NCI-H1105 (cell line): ENCODE results near the gene NFE2L3.
"Not testable (repeated sequence)": the region's sequence is repeated elsewhere in the genome, so short reads cannot be mapped to it uniquely, and the experiment has no call there.

ENCODE experiments used
- DNase-seq: peaks from one replicate; lab custom pipeline; 2025; lab: John Stamatoyannopoulos, UW

NFE2L3 gene

GRCh38 chr7:26168458-26169023 lies 16.5 kb downstream of the NFE2L3 start:
- DNase-seq: no peak

- DNase-seq: no peak
Observed at GRCh38 chr7:26169271-26169670, 17.3 kb downstream of the NFE2L3 start.

DNA sequence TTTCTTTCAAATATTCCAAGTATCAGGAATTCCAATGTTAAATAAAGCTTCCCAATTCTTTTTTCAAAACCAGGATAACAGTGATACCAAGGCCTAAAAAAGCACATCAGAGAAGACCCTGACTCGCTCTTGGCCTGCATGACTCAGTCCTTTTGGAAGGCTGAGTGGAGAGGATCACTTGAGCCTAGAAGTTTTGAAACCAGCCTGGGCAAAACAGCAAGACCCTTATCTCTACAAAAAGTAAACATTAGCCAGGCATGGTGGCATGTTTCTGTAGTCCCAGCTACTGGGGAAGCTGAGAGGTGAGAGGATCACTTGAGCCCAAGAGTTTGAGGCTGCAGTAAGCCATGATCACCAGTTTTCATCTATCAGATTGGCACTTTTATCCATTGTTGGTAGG lies 18.7 kb downstream of the NFE2L3 start:
- no peak for DNase-seq

- no peak for DNase-seq
Observed at GRCh38 chr7:26171601-26172000, 19.6 kb downstream of the NFE2L3 start.

DNA sequence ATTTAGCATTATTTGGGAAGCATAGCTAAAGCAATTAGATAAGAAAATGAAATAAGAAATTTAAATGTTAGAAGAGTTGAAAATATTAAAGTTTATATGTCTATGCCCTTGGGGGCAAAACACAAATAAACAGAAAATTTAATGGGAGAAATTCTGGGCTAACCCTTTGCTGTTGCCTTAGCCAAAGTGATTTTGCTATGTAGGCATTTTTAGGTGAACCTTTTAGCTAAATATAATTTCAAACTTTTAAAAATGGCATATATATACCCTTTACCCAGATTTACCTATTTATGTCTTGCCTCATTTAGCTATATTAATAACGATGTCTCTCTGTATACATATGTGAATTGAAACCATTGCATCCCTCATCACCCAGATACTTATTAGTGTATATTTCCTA lies 20.1 kb downstream of the NFE2L3 start:
- DNase-seq: no peak

DNA sequence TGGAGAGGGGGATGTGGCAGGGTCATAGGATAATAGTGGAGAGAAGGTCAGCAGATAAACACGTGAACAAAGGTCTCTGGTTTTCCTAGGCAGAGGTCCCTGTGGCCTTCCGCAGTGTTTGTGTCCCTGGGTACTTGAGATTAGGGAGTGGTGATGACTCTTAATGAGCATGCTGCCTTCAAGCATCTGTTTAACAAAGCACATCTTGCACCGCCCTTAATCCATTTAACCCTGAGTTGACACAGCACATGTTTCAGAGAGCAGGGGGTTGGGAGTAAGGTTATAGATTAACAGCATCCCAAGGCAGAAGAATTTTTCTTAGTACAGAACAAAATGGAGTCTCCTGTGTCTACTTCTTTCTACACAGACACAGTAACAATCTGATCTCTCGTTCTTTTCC lies 23.9 kb downstream of the NFE2L3 start:
- DNase-seq: not testable (repeated sequence)

GRCh38 chr7:26176696-26177095 lies 24.7 kb downstream of the NFE2L3 start:
- DNase-seq: not testable (repeated sequence)

DNA sequence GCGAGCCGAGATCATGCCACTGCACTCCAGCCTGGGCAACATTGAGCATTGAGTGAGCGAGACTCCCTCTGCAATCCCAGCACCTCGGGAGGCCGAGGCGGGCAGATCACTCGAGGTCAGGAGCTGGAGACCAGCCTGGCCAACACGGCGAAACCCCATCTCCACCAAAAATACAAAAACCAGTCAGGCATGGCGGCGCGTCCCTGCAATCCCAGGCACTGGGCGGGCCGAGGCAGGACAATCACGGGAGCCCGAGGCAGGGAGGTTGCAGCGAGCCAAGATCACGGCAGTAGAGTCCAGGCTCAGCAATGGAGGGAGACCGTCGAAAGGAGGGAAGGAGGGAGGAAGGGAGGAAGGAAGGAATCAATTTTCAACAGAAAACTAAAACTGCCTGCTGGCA lies 25.3 kb downstream of the NFE2L3 start:
- DNase-seq: not testable (repeated sequence)

DNA sequence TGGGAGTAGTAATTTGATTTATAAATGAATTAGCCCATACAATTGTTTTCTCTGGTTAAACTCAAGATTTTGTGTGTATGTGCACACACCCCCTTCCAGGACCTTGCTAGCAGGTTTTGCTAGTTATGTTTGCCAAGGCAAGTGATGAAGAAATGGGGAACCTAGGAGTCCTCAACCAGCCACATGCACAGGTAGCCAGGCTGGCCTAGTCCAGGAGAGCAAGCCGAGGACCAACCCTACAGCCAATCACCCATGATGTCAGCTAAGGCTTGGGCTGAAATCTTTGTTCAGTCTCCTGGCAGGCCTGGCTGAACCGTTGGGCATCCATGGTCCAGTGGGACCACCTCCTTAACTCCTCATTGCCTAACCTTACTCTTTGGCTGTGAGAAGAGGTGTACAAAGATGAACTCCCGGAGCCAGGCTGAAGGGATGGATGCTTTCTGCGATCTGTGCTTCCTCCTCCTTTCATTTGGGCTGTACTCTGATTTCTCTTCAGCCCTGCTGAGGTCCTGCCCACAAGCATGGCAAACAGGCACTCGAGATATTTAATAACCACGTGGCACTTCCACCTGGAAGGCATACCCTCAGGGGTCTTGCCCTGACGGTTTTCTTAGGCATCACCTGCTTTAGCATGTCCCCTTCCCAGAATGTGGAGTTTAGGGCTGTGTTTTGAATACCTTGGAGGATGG lies 26.4 kb downstream of the NFE2L3 start:
- no peak for DNase-seq

DNA sequence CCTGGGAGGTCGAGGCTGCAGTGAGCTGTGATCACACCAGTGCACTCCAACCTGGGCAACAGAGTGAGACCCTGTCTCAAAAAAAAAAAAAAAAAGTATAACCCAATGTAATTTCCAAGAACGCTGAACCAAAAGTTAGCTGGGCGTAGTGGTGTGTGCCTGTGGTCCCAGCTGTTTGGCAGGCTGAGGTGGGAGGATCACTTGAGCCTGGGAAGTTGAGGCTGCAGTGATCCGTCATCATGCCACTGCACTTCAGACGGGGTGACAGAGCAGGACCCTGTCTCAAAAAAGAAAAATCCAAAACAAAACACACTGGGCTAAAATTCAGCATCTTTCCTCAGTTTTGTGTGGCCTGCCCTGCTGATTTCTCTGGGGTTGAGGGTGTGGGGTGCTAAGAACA lies 27.4 kb downstream of the NFE2L3 start:
- DNase-seq: no peak

DNA sequence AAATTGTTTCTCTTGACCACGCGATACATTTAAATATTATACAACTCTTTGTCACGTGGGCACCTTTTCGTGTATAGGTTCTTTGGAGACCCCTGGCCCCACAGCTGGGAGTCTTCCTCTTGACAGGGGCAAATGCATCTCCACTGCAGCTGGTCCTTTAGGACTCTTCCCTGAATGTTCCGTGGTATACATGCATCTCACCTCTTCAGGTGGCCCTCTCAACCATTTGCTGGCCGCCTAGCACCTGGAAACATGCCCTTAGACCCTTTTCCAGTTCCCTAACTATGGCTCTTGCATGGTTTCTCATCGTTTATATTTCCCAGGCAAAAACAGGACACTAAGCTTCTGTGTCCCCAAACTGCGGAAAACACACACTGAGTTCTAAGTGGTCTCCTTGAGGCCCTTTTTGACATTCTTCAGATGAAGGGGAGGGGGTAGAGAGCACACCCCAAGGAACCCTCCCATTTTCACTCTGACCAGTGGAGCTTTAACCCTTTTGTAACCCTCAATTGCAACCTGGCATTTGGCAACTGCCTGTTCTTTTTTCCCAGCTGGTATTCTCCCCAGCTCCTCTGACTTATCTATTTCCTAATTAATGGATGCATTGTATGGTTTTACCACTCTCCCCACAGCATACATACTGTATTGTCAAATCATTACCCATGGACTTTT lies 28.0 kb downstream of the NFE2L3 start:
- DNase-seq: no peak

- no peak for DNase-seq
Observed at GRCh38 chr7:26180792-26181198, 28.8 kb downstream of the NFE2L3 start.

DNA sequence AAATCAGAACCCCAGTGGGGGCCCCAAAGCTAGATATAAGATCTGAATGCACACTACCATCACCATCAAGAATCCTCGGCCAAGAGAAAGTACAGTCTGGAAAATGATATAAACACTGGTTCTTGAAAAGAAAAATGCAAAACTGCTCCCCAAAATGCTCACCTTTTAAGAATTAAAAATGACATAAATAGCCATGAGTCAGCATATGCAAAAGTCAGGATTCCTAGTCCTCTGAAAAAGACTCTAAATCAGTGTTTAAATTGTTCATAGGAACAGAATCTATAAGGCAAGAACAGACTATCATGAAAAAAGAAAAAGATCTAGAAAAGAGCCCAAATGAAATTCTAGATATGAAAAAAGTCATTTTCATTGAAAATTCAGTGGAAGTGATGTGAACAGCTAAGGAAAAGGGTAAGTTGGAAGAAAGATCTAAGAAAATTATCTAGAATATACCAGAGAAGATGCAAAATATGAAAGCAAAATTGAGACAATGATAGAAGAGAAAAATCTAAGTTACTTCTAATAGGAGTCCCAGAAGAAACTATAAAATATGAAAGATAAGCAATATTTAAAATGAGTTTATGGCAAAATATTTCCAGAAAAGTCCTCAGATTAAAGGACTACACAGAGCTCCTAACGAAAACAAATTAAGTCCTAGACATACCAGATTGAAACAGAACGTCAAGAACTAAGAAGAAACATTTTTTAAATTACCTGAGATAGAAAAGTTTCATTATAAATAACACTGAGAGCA lies 29.7 kb downstream of the NFE2L3 start:
- DNase-seq: no peak

DNA sequence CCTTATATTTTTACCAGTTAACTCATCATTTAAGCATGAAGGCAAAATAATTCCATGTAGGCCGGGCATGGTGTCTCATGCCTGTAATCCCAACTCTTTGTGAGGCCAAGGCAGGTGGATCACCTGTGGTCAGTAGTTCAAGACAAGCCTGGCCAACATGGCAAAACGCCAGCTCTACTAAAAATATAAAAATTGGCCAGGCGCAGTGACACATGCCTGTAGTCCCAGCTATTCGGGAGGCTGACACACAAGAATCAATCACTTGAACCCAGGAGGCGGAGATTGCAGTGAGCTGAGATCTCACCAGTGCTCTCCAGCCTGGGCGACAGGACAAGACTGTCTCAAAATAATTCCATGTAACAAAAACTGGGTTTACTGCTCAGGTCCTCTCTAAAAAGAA lies 30.3 kb downstream of the NFE2L3 start:
- no peak for DNase-seq

DNA sequence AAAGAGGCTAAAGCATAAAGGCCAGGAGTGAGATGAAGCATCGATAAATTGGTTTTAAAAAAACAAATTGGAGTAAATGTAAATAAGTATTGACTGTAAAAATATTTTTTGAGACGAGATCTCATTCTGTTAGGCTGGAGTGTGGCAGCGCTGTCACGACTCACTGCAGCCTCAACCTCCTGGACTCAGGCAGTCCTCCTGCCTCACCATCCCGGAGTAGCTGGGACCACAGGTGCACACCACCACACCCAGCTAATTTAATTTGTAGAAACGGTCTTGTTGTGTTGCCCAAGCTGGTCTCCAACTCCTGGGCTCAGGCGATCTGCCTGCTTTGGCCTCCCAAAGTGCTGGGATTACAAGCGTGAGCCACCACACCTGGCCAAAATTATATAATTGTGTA lies 30.7 kb downstream of the NFE2L3 start:
- no peak for DNase-seq

GRCh38 chr7:26183545-26184280 lies 31.7 kb downstream of the NFE2L3 start:
- DNase-seq: no peak

GRCh38 chr7:26184281-26185101 lies 32.5 kb downstream of the NFE2L3 start:
- not testable (repeated sequence) for DNase-seq

- no peak for DNase-seq
Observed at GRCh38 chr7:26185131-26185843, 33.3 kb downstream of the NFE2L3 start.

DNA sequence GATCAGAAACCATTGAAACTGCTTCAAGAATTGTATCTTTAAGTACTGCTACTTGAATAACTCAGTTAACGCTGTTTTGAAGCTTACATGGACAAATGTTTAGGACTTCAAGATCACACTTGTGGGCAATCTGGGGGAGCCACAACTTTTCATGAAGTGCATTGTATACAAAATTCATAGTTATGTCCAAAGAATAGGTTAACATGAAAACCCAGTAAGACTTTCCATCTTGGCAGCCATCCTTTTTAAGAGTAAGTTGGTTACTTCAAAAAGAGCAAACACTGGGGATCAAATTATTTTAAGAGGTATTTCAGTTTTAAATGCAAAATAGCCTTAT lies 33.8 kb downstream of the NFE2L3 start:
- DNase-seq: no peak
